Fibroblast of lung (primary cell): Measurements from ENCODE around the gene RPS26. TPM values are rescaled to one million over a fixed set of nuclear protein-coding genes. Genes with fewer than 3 reads are reported as not detected.
"Not testable (repeated sequence)": the region's sequence is repeated elsewhere in the genome, so short reads cannot be mapped to it uniquely, and the experiment has no call there.

Experiments
- DNase-seq, 2 donors: peaks; one replicate each; pipeline versions ENCODE4 v3.0.0 to v3.0.0-alpha.2; 2010; ENCODE audit warnings: low read depth in 2 of 2
- H2AFZ ChIP-seq: 2 replicates; pipeline ENCODE4 v1.5.1; 2012; ENCODE audit warnings: low read length, control low read depth, inconsistent platforms
- H3K27ac ChIP-seq: 2 replicates; pipeline ENCODE4 v1.5.1; 2011; ENCODE audit warnings: low read length, control low read depth; ENCODE audit not compliant: insufficient read depth
- H3K27me3 ChIP-seq: 2 replicates; pipeline ENCODE4 v1.5.1; 2011; ENCODE audit warnings: mild to moderate bottlenecking, low read length; ENCODE audit not compliant: control insufficient read depth, insufficient read depth
- H3K36me3 ChIP-seq: 2 replicates; pipeline ENCODE4 v1.5.1; 2011; ENCODE audit warnings: low read length; ENCODE audit not compliant: control insufficient read depth, insufficient read depth
- H3K4me1 ChIP-seq: 2 replicates; pipeline ENCODE4 v1.5.1; 2011; ENCODE audit warnings: low read length; ENCODE audit not compliant: control insufficient read depth, insufficient read depth; ENCODE audit errors: extremely low read depth
- H3K4me2 ChIP-seq: 2 replicates; pipeline ENCODE4 v1.5.1; 2011; ENCODE audit warnings: low read length, control low read depth; ENCODE audit not compliant: insufficient read depth; ENCODE audit errors: extremely low read depth
- H3K4me3 ChIP-seq, 4 experiments: fragments of 200-600 bp in 1 of 4; sonication (generic) in 1 of 4; replicated peaks in 1 of 4; 2 replicates each; pipeline ENCODE4 v1.5.1; 2011 to 2016; ENCODE audit warnings: low read length in 4 of 4, low read depth in 3 of 4, mild to moderate bottlenecking in 3 of 4, control low read depth in 2 of 4, inconsistent platforms in 1 of 4, mixed read lengths in 1 of 4; ENCODE audit not compliant: insufficient read depth in 1 of 4; ENCODE audit errors: control extremely low read depth in 1 of 4
- H3K79me2 ChIP-seq: 2 replicates; pipeline ENCODE4 v1.5.1; 2012; ENCODE audit warnings: mild to moderate bottlenecking, low read length, inconsistent platforms; ENCODE audit not compliant: control insufficient read depth, insufficient read depth
- H3K9ac ChIP-seq: 2 replicates; pipeline ENCODE4 v1.5.1; 2011; ENCODE audit warnings: mild to moderate bottlenecking, low read length, control low read depth; ENCODE audit not compliant: insufficient read depth
- H3K9me3 ChIP-seq: 2 replicates; pipeline ENCODE4 v1.5.1; 2012; ENCODE audit warnings: low read depth, low read length; ENCODE audit not compliant: control insufficient read depth, insufficient read depth
- H4K20me1 ChIP-seq: 2 replicates; pipeline ENCODE4 v1.5.1; 2011; ENCODE audit warnings: low read length; ENCODE audit not compliant: control insufficient read depth, insufficient read depth; ENCODE audit errors: extremely low read depth
- EZH2 ChIP-seq: IDR thresholded peaks from 2 replicates; pipeline ENCODE4 v1.5.1; 2012; ENCODE audit warnings: low read length, control low read depth, mild to moderate bottlenecking; ENCODE audit errors: missing control alignments
- polyA plus RNA-seq, 2 donors: library from polyadenylated mRNA; depleted of rRNA in 1 of 2; stranded (reverse) in 1 of 2; unstranded in 1 of 2; fragments of >200 nt; gene quantifications; 2 replicates each; pipeline ENCODE4 v1.2.1, GENCODE V29; 2011 to 2012; ENCODE audit warnings: missing spikeins in 1 of 2
- total RNA-seq: library from RNA; depleted of rRNA; stranded (reverse); fragments of >200 nt; gene quantifications from 2 replicates; pipeline ENCODE4 v1.2.1, GENCODE V29; 2014
- TF ChIP-seq, protein P1 (sequence below), 2 donors: IDR thresholded peaks in 1 of 2; conservative IDR thresholded peaks in 1 of 2; 1 replicate in 1 of 2; 2 replicates in 1 of 2; pipeline ENCODE4 v1.5.1; 2011 to 2012; ENCODE audit warnings: low read length in 2 of 2, control low read depth in 1 of 2, inconsistent platforms in 1 of 2, low read depth in 1 of 2, mild to moderate bottlenecking in 1 of 2

The RPS26 gene
- total and polyA plus RNA-seq, 2 donors (not counting 1 experiment from before 2014, with no cell fraction given), result 86.2 to 739 TPM

DNA sequence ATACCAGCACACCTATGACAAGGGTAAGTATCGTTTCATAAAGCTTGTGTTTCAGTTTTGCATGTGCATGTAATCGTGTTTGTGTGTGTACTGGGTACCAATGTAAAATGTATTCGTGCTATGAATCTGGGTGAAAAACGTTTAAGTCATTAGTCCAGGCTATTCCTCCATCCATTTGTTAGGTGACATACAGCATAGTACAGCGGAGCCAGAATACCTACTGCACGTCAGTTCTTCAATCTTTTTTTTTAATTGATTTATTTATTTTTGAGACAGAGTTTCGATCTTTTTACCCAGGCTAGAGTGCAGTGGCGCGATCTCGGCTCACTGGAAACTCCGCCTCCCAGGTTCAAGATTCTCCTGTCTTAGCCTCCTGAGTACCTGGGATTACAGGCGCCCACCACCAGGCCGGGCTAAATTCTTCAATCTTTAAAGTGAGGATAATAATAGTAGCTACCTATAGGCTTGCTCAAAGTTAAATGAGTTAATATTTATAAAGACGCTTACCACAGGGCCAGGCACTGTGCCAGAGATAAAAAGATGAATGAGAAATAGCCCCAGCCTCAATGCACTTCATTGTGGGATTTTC lies 661 bp upstream of the RPS26 start:
- no peaks in the 10 kb centered on the region for H4K20me1 ChIP-seq
- peaks cover 6% of the 10 kb centered on the region for H3K4me1 ChIP-seq
- TF ChIP-seq, protein P1, sequence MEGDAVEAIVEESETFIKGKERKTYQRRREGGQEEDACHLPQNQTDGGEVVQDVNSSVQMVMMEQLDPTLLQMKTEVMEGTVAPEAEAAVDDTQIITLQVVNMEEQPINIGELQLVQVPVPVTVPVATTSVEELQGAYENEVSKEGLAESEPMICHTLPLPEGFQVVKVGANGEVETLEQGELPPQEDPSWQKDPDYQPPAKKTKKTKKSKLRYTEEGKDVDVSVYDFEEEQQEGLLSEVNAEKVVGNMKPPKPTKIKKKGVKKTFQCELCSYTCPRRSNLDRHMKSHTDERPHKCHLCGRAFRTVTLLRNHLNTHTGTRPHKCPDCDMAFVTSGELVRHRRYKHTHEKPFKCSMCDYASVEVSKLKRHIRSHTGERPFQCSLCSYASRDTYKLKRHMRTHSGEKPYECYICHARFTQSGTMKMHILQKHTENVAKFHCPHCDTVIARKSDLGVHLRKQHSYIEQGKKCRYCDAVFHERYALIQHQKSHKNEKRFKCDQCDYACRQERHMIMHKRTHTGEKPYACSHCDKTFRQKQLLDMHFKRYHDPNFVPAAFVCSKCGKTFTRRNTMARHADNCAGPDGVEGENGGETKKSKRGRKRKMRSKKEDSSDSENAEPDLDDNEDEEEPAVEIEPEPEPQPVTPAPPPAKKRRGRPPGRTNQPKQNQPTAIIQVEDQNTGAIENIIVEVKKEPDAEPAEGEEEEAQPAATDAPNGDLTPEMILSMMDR (conservative IDR thresholded peaks at IDR 0.05 in 1 of 2, IDR thresholded peaks at IDR 0.05 in 1 of 2; ENCODE audit: low read depth in 1 of 2, low read length in 2 of 2), result no peak
- TF ChIP-seq EZH2, result no peak
- peak overlapping the region; percentile 66 for H3K4me2 ChIP-seq
- H3K36me3 ChIP-seq, result peaks cover 9% of the 10 kb centered on the region
- H3K27ac ChIP-seq, result peak overlapping the region; percentile 51
- H3K27me3 ChIP-seq, result no peaks in the 10 kb centered on the region
- H3K4me3 ChIP-seq, result peak overlapping the region; percentile 37 to 97 (median 52)
- peaks cover 20% of the 10 kb centered on the region for H3K79me2 ChIP-seq
- peak overlapping the region; percentile 22 for H3K9ac ChIP-seq
- H3K9me3 ChIP-seq, result no peaks in the 10 kb centered on the region
- DNase-seq, result no peak
- H2AFZ ChIP-seq, result peak overlapping the region; percentile 58

DNA sequence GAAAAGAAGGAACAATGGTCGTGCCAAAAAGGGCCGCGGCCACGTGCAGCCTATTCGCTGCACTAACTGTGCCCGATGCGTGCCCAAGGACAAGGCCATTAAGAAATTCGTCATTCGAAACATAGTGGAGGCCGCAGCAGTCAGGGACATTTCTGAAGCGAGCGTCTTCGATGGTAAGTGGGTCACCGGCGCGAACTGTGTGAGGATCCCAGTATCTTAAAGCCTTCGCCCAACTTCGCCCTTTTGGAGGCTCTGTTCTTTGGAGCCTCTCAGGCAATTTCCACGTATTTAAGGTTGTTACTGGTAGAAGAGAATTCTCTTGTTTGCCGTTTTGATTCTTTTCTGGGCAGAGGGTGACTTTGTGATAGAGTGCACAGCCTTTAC lies 704 bp downstream of the RPS26 start:
- not testable (repeated sequence) for H3K9me3 ChIP-seq

GRCh38 chr12:56042843-56043242 lies 1.1 kb downstream of the RPS26 start:
- no peaks in the 10 kb centered on the region for H3K27me3 ChIP-seq
- peaks cover 8% of the 10 kb centered on the region for H3K4me1 ChIP-seq
- no peak overlapping the region for H2AFZ ChIP-seq
- peaks cover 20% of the 10 kb centered on the region for H3K79me2 ChIP-seq
- no peaks in the 10 kb centered on the region for H4K20me1 ChIP-seq
- H3K9me3 ChIP-seq, result no peaks in the 10 kb centered on the region
- peak overlapping the region; percentile 100 for H3K27ac ChIP-seq
- H3K36me3 ChIP-seq, result peaks cover 9% of the 10 kb centered on the region
- peak overlapping the region; percentile 96 for H3K4me2 ChIP-seq
- DNase-seq, result no peak
- TF ChIP-seq EZH2, result no peak
- TF ChIP-seq, protein P1 (conservative IDR thresholded peaks at IDR 0.05 in 1 of 2, IDR thresholded peaks at IDR 0.05 in 1 of 2; ENCODE audit: low read depth in 1 of 2, low read length in 2 of 2), result no peak
- peak overlapping the region; percentile 93 for H3K9ac ChIP-seq
- peak overlapping the region; percentile 82 to 97 (median 94) for H3K4me3 ChIP-seq

More for the DNA sequence above, 704 bp downstream of the RPS26 start:
- Histone ChIP-seq H3K9ac (peak overlapping the region; percentile 93), H3K27ac (peak overlapping the region; percentile 100), H3K4me2 (peak overlapping the region; percentile 96), H3K79me2 (peaks cover 20% of the 10 kb centered on the region), H3K4me3 (peak overlapping the region; percentile 82 to 97 (median 94))
- DNase-seq, H3K4me1 ChIP-seq, H3K27me3 ChIP-seq, H2AFZ ChIP-seq, H4K20me1 ChIP-seq, H3K36me3 ChIP-seq: not testable (repeated sequence)
